Measurements from ENCODE around the gene S1PR1. TPM values are rescaled to one million over a fixed set of nuclear protein-coding genes. Genes with fewer than 3 reads are reported as not detected.

The S1PR1 gene
- total RNA-seq: 202 and 328 TPM in 2 replicates

GRCh38 chr1:101236516-101237228, at the start of gene S1PR1:
TSS of gene S1PR1 (plus strand) at chr1:101237019. CDS start at chr1:101238985, 1,966 bp downstream.

Other genes with a start within 250 kb of the S1PR1 start
- gene DPH5, start 211.2 kb upstream of the S1PR1 start, total RNA-seq: 16.8 and 28.6 TPM in 2 replicates

Measured in dermis lymphatic vessel endothelial cell (primary cell).